Activated B cell treated with CpG ODN at 0.5 μM for 24 hours (primary cell): ENCODE results near the gene UEVLD. TPM values are rescaled to one million over a fixed set of nuclear protein-coding genes. Genes with fewer than 3 reads are reported as not detected.

Experiments
- ATAC-seq: fragments of 200-7000 bp; cut with Tn5 transposase; one replicate; pipeline ENCODE4 v1.10.0; 2021; ENCODE audit warnings: low read depth, mild to moderate bottlenecking, moderate library complexity
- CTCF ChIA-PET: fragments of 350-600 bp; sonication (Branson Sonifier 250); formaldehyde crosslinking; loops from one replicate; lab custom pipeline; 2021; ENCODE audit warnings: antibody characterized with exemption; lab: Charles Lee
- POLR2A ChIA-PET: fragments of 350-600 bp; sonication (Branson Sonifier 250); formaldehyde crosslinking; loops from one replicate; lab custom pipeline; 2021; ENCODE audit warnings: antibody characterized with exemption; lab: Charles Lee
- DNase-seq: peaks from one replicate; pipeline ENCODE4 v3.0.0; 2022
- H3K27ac Mint-ChIP-seq: one replicate; pipeline ENCODE4 v1.8.0; 2020; ENCODE audit warnings: mixed read lengths
- H3K27me3 Mint-ChIP-seq: one replicate; pipeline ENCODE4 v1.8.0; 2021; ENCODE audit warnings: mixed read lengths
- H3K36me3 Mint-ChIP-seq: one replicate; pipeline ENCODE4 v1.8.0; 2021; ENCODE audit warnings: low read depth, mixed read lengths
- H3K4me1 Mint-ChIP-seq: one replicate; pipeline ENCODE4 v1.8.0; 2021; ENCODE audit warnings: mixed read lengths
- H3K4me3 Mint-ChIP-seq: one replicate; pipeline ENCODE4 v1.8.0; 2020; ENCODE audit warnings: mild to moderate bottlenecking, mixed read lengths
- H3K9me3 Mint-ChIP-seq: one replicate; pipeline ENCODE4 v1.8.0; 2020; ENCODE audit warnings: mixed read lengths
- CTCF ChIP-seq: fragments of 200-600 bp; IDR thresholded peaks from one replicate; pipeline ENCODE4 v1.8.0; 2022; ENCODE audit warnings: antibody characterized with exemption, mild to moderate bottlenecking
- intact Hi-C: fragments of 100-400 bp; cut with micrococcal nuclease; formaldehyde crosslinking; loops from one replicate; pipeline ENCODE4 v1.15.1; 2024
- total RNA-seq: library from RNA; stranded (reverse); gene quantifications from 2 replicates; pipeline ENCODE4 v1.2.3, GENCODE V29; 2022

Gene UEVLD
- total RNA-seq, 1 donor from 2014 or later: 18.0 TPM

- no peaks in the 10 kb centered on the region for H3K27me3 Mint-ChIP-seq
- no peak overlapping the region for H3K4me3 Mint-ChIP-seq
- peaks cover 36% of the 10 kb centered on the region for H3K4me1 Mint-ChIP-seq
- ChIA-PET POLR2A (interaction anchor here (0.9 to 2.5 kb wide), 4 partner anchors 14 to 90 kb away, joined by 3 to 17 read pairs (median 4); partner anchors contain the start of genes SPTY2D1 and UEVLD), CTCF (no interaction called here)
- peak; percentile 82 for ATAC-seq
- intact Hi-C loops: loop anchor here (1.0 kb wide), 1 partner anchor 18 kb away; the partner anchor contains the start of gene SPTY2D1
- H3K9me3 Mint-ChIP-seq: no peaks in the 10 kb centered on the region
- DNase-seq: no peak
- peaks cover 52% of the 10 kb centered on the region for H3K36me3 Mint-ChIP-seq
- peak overlapping the region; percentile 56 for H3K27ac Mint-ChIP-seq
- TF ChIP-seq CTCF: no peak
Observed at GRCh38 chr11:18615628-18616392, 27.3 kb upstream of the UEVLD start.

DNA sequence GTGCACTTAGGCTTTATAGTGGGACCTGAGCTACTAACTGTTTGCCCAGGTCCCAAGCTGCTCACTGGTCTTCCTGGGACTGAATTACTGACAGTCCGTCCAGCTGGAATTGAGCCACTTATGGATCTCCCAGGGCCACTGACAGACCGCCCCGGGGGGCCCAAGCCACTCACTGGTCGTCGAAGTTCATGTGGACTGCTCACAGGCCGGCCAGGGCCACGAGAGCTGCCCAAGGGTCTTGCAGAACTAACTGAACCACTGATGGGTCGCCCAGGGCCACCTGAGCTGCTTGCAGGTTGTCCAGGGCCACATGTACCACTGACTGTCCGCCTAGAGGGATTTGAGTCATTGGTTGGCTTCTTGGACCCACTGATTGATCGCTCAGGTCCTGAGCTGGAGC, 26.1 kb upstream of the UEVLD start:
- no peak for ATAC-seq
- POLR2A ChIA-PET: interaction anchor here (0.6 to 2.5 kb wide), 3 partner anchors 11 to 88 kb away, joined by 3 to 17 read pairs (median 3); partner anchors contain the start of genes SPTY2D1 and TSG101
- CTCF ChIA-PET: no interaction called here
- Mint-ChIP-seq H3K4me3 (no peak overlapping the region), H3K4me1 (peaks cover 36% of the 10 kb centered on the region), H3K27ac (no peak overlapping the region), H3K27me3 (no peaks in the 10 kb centered on the region), H3K36me3 (peaks cover 60% of the 10 kb centered on the region), H3K9me3 (no peaks in the 10 kb centered on the region)
- intact Hi-C loops: no loop called here
- TF ChIP-seq CTCF: no peak
- no peak for DNase-seq

DNA sequence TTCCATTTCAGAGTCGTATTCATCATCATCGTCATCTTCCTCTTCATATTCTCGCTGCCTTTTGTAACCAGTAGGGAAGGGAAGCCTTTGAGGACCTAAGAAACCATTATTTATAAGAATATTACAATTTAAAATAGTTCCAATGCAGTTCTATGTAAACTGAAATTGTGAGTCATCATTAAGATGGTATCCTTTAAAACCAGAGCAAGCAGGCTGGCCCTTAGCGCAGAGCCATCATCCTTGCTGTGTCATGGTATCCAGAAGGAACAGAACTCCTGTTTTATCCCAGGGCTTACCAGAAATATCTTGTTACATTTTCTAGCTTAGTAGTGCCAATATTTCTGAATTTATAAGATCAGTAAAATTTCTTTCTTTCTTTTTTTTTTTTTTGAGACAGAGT, 23.9 kb upstream of the UEVLD start:
- no peak for TF ChIP-seq CTCF
- H3K4me3 Mint-ChIP-seq: no peak overlapping the region
- H3K9me3 Mint-ChIP-seq: no peaks in the 10 kb centered on the region
- no peaks in the 10 kb centered on the region for H3K27me3 Mint-ChIP-seq
- POLR2A ChIA-PET: no interaction called here
- CTCF ChIA-PET: no interaction called here
- H3K36me3 Mint-ChIP-seq: peaks cover 75% of the 10 kb centered on the region
- H3K4me1 Mint-ChIP-seq: peaks cover 17% of the 10 kb centered on the region
- ATAC-seq: no peak
- intact Hi-C loops: no loop called here
- DNase-seq: no peak
- no peak overlapping the region for H3K27ac Mint-ChIP-seq

DNA sequence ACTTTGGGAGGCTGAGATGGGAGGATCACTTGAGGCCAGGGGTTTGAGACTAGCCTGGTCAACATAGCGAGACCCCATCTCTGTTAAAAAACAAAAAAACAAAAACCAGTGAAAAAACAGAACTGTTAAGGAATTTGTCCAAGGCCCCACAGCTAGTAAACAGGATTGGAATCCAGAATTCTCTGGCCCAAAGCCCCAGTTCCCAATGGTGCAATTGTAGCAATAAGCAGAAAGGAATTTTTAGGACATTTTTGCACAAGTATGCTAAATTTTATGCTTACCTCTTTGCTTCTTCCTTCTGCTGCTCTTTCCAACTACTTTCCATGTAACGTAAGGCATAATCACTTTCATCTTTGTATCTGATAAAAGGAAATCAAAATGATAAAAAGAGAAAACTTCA, 22.7 kb upstream of the UEVLD start:
- TF ChIP-seq CTCF: no peak
- peaks cover 10% of the 10 kb centered on the region for H3K4me1 Mint-ChIP-seq
- ChIA-PET POLR2A (no interaction called here), CTCF (no interaction called here)
- DNase-seq: no peak
- H3K27ac Mint-ChIP-seq: no peak overlapping the region
- no peak overlapping the region for H3K4me3 Mint-ChIP-seq
- H3K36me3 Mint-ChIP-seq: peaks cover 79% of the 10 kb centered on the region
- ATAC-seq: no peak
- intact Hi-C loops: no loop called here
- no peaks in the 10 kb centered on the region for H3K27me3 Mint-ChIP-seq
- H3K9me3 Mint-ChIP-seq: no peaks in the 10 kb centered on the region

DNA sequence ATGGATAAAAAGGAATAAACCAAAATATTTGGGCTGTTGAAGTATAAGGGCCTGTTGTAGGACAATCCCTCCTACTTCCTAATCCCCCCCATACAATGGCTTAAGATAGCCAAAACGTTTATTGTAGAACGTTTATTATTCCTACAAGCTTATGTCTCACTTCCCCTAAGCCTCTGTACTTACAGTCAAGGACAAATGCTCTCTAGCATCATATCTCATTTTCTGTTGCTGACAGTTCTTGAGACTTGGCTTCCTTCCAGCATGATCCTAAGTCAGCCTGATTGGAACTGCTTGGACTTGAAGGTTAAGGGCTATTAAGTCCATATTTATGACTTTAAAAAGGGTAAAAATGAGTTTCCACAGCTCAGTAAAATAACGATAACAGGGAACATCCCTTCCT, 19.8 kb upstream of the UEVLD start:
- Mint-ChIP-seq H3K36me3 (peaks cover 55% of the 10 kb centered on the region), H3K9me3 (no peaks in the 10 kb centered on the region), H3K27me3 (no peaks in the 10 kb centered on the region), H3K4me3 (no peak overlapping the region), H3K27ac (no peak overlapping the region), H3K4me1 (no peaks in the 10 kb centered on the region)
- intact Hi-C loops: no loop called here
- ATAC-seq: no peak
- CTCF ChIA-PET: no interaction called here
- POLR2A ChIA-PET: no interaction called here
- no peak for DNase-seq
- TF ChIP-seq CTCF: no peak
